RKO (cell line): ENCODE data around the gene SRPK2.
A peak's percentile ranks its signal among the peaks of the same experiment; 100 is the strongest.

ENCODE experiments used
- DNase-seq: peaks from one replicate; pipeline ENCODE4 v3.0.0-alpha.2; 2016; ENCODE audit warnings: low spot score

Gene SRPK2

GRCh38 chr7:105191331-105191730 lies 197.4 kb downstream of the SRPK2 start:
- DNase-seq, result no peak

GRCh38 chr7:105189859-105190492 lies 198.7 kb downstream of the SRPK2 start:
- no peak for DNase-seq

- no peak for DNase-seq
Measured at GRCh38 chr7:105188201-105188600, 200.5 kb downstream of the SRPK2 start.

- no peak for DNase-seq
Measured at GRCh38 chr7:105187302-105188169, 201.2 kb downstream of the SRPK2 start.

GRCh38 chr7:105185290-105186010 lies 203.3 kb downstream of the SRPK2 start:
- DNase-seq, result no peak

GRCh38 chr7:105180002-105180401 lies 208.7 kb downstream of the SRPK2 start:
- no peak for DNase-seq

GRCh38 chr7:105178928-105179541 lies 209.7 kb downstream of the SRPK2 start:
- DNase-seq, result no peak

- no peak for DNase-seq
Measured at GRCh38 chr7:105178177-105178576, 210.5 kb downstream of the SRPK2 start.

GRCh38 chr7:105177026-105177425 lies 211.7 kb downstream of the SRPK2 start:
- DNase-seq, result no peak

GRCh38 chr7:105173586-105173985 lies 215.1 kb downstream of the SRPK2 start:
- no peak for DNase-seq

GRCh38 chr7:105164751-105165150 lies 224.0 kb downstream of the SRPK2 start:
- DNase-seq, result no peak

GRCh38 chr7:105163718-105164117 lies 225.0 kb downstream of the SRPK2 start:
- no peak for DNase-seq

GRCh38 chr7:105161366-105161765 lies 227.4 kb downstream of the SRPK2 start:
- DNase-seq, result no peak

GRCh38 chr7:105157278-105157677 lies 231.4 kb downstream of the SRPK2 start:
- no peak for DNase-seq

GRCh38 chr7:105156731-105157130 lies 232.0 kb downstream of the SRPK2 start:
- DNase-seq, result no peak

- no peak for DNase-seq
Measured at GRCh38 chr7:105154084-105154483, 234.6 kb downstream of the SRPK2 start.

GRCh38 chr7:105153531-105153930 lies 235.2 kb downstream of the SRPK2 start:
- DNase-seq, result no peak

GRCh38 chr7:105151152-105151551 lies 237.6 kb downstream of the SRPK2 start:
- DNase-seq, result no peak

GRCh38 chr7:105149827-105150226 lies 238.9 kb downstream of the SRPK2 start:
- DNase-seq, result peak; percentile 80

- DNase-seq, result peak; percentile 53
Measured at GRCh38 chr7:105141068-105141467, 247.7 kb downstream of the SRPK2 start.

- no peak for DNase-seq
Measured at GRCh38 chr7:105139381-105139780, 249.3 kb downstream of the SRPK2 start.

GRCh38 chr7:105137898-105138297 lies 250.8 kb downstream of the SRPK2 start:
- DNase-seq, result no peak
